HG03159 (cell line): ENCODE results near the gene COPZ2.
"Not testable (repeated sequence)": the region's sequence is repeated elsewhere in the genome, so short reads cannot be mapped to it uniquely, and the experiment has no call there.

ENCODE experiments used
- ATAC-seq: cut with Tn5 transposase; IDR thresholded peaks from one replicate; pipeline ENCODE4 v1.9.1; 2021; ENCODE audit warnings: mild to moderate bottlenecking, moderate library complexity; ENCODE audit not compliant: unreplicated experiment

The COPZ2 gene

GRCh38 chr17:48037036-48037837 is at the start of gene COPZ2:
COPZ2 (minus strand) TSS chr17:48037797; CDS start chr17:48037777, 20 bp downstream.
- no peak for ATAC-seq

DNA sequence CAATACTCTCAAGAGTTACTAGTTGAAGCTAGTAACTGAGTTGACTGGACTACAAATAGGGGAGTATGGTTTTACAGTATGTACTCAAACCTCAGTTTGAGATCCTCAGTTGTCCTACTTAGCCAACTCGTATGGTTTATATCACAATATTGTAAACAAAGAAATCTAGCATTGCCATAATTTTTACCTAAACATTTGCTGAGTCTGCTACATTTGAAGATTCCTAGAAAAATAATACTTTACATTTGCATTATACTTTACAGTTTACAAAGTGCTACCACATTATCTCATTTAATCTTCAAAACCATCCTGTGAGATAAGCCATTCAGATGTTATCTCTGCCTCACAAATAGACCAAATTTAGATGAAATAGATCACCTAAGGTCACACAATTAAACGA is 47.3 kb upstream of the COPZ2 start:
- no peak for ATAC-seq

DNA sequence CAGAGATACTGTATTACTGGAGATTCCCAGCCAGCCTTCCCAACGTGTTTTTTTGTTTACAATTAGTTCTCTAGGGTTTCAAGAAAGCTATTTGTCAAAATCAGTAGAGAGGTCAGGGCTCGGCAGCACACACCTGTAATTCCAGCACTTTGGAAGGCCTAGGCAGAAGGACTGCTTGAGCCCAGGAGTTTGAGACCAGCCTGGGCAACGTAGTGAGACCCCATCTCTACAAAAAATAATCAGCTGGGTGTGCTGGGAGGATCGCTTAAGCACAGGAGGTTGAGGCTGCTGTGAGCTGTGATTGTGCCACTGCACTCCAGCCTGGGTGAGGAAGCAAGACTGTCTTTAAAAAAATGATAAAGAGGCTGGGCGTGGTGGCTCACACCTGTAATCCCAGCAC is 44.3 kb upstream of the COPZ2 start:
- ATAC-seq, result no peak

- not testable (repeated sequence) for ATAC-seq
Measured at GRCh38 chr17:48077152-48077551, 39.6 kb upstream of the COPZ2 start.

DNA sequence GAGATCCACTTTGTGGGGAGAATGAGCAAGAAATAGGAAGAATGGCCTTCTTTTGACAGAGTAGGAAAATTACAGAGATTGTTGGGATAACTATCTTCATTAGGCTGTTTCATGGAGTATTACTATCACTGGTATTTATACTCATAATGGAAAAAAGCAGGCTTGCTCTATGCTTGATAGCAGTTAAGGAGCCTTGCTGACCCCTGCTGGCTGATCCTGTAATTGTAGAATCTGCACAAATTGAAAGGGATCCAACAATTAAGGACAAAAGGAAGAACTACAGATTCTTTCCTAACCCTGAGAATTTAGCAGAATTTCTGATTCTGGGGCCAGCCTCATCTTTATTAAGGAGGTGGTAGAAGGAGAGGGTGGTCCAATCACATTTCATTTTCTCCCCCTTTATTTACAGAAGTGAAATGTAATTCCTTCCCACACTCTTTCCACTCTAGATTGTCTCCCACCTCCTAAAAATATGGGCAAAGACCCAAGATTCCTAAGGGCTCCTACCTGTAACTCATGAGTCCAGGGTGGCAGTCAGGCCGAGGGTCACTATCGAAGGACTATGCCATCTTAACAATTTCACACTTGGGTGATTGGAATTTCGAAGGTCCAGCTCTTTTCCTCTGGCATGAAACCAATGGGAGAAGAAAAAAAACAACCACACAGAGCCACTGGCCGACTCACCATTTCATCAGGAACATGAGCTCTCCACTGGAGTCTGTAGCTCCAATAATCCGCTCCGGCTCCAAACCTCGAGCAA is 36.9 kb upstream of the COPZ2 start:
- no peak for ATAC-seq

GRCh38 chr17:48073566-48074094 is 36.0 kb upstream of the COPZ2 start:
- not testable (repeated sequence) for ATAC-seq

DNA sequence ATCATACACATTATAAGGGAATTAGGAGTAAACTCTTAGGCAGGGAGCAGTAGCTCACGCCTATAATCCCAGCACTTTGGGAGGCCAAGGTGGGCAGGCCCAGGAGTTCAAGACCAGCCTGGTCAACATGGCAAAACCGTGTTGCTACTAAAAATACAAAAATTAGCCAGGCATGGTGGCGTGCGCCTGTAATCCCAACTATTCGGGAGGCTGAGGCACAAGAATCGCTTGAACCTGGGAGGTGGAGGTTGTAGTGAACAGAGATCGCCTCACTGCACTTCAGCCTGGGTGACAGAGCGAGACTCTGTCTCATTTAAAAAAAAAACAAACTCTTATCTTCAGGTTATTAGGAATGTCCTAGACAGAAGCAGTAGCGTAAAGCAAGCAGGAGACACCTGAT is 35.2 kb upstream of the COPZ2 start:
- not testable (repeated sequence) for ATAC-seq

- no peak for ATAC-seq
Measured at GRCh38 chr17:48071654-48072053, 34.1 kb upstream of the COPZ2 start.

DNA sequence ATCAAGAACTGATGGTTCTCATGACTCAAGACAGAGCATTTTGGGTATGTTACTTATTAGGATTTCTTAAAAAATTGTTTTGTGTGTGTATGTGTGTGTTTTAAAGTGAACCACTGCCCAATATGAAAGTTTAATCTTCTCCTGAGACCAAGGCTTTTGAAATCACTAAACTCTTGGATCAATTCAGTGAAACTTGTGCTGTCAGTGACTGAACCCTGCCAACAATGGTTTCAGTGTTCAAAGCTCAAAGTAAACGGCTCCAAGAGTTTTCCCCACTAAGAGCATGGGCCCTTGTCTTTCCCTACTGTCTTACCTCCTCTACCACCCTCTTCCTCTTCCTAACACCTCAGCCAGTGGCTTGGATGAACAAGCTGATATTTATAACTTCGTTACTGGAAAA is 32.6 kb upstream of the COPZ2 start:
- ATAC-seq, result no peak

- no peak for ATAC-seq
Measured at GRCh38 chr17:48068491-48068961, 30.9 kb upstream of the COPZ2 start.

GRCh38 chr17:48067808-48068207 is 30.2 kb upstream of the COPZ2 start:
- not testable (repeated sequence) for ATAC-seq

- ATAC-seq, result no peak
Measured at GRCh38 chr17:48067245-48067644, 29.6 kb upstream of the COPZ2 start.

DNA sequence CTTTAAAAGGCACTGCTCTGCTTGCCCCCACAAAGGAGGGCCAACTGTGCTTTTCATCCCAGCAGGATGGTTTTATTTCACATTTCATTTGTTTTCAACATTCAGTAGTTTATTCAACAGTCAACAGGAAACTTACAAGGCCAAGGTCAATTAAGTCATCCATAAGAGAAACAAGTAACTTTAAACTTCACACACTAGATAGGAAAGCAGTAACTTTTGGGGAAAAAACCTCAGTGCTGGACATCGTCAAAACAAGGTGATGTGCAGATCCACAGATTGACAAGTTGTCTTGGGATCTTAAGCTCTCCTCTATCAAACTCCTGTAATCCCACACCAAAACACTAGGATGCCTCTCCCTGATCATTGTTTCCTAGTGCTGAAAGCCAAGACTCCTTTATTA is 29.1 kb upstream of the COPZ2 start:
- no peak for ATAC-seq

- ATAC-seq, result no peak
Measured at GRCh38 chr17:48066192-48066591, 28.6 kb upstream of the COPZ2 start.

GRCh38 chr17:48064638-48065037 is 27.0 kb upstream of the COPZ2 start:
- no peak for ATAC-seq

GRCh38 chr17:48062273-48062672 is 24.7 kb upstream of the COPZ2 start:
- ATAC-seq, result no peak

DNA sequence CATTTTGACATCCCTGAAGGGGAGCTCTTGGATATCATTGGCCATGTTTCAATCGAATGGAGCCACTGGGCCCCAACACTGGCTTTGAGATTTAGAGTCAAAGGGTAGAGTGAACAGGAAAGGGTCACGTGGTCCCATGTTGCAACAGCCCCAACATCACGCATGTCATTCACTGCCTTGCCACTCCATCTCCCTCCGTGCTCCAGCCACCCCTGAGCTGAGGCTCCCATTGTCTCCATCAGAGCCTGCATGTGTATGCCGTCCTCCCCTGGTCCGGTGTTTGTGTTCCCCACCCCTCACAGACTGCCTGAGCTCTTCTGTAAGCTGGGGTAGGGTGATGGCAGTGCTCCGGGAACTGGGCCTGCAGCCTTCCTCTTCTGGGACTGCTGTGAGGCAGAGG is 22.7 kb upstream of the COPZ2 start:
- no peak for ATAC-seq

DNA sequence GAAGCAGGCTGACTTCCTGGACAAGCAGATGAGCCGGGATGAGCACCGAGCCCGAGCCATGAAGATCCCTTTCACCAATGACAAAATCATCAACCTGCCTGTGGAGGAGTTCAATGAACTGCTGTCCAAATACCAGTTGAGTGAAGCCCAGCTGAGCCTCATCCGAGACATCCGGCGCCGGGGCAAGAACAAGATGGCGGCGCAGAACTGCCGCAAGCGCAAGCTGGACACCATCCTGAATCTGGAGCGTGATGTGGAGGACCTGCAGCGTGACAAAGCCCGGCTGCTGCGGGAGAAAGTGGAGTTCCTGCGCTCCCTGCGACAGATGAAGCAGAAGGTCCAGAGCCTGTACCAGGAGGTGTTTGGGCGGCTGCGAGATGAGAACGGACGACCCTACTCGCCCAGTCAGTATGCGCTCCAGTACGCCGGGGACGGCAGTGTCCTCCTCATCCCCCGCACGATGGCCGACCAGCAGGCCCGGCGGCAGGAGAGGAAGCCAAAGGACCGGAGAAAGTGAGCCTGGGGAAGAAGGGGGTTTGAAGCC is 21.6 kb upstream of the COPZ2 start:
- no peak for ATAC-seq

GRCh38 chr17:48058393-48059124 is 21.0 kb upstream of the COPZ2 start:
- ATAC-seq, result no peak

- no peak for ATAC-seq
Measured at GRCh38 chr17:48057626-48058025, 20.0 kb upstream of the COPZ2 start.

DNA sequence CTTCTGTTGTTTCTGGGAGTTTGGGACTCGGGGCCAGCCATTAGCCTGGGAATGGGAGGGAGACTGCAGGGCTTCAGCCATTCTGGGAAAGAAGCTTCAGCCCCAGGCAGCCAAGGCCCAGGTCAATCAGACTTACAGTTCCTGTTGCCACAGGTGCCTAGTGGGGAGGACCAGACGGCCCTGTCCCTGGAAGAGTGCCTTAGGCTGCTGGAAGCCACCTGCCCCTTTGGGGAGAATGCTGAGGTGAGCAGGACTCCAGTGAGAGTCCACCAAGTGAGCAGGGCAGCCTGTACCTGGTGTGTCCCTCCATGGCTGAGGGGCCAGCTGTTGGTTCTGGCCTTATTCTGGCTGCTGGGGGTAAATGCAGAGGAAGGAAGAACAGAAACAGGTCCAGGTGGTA is 19.3 kb upstream of the COPZ2 start:
- ATAC-seq, result no peak
